ENCODE data around the gene CTRB1. TPM values are rescaled to one million over a fixed set of nuclear protein-coding genes. Genes with fewer than 3 reads are reported as not detected.

Gene CTRB1
- polyA plus RNA-seq, 2 of the 4 experiments (the other 2 are of a cell fraction) = not detected

GRCh38 chr16:75256059-75256571 lies 37.3 kb downstream of the CTRB1 start:
- H3K27ac ChIP-seq = peak overlapping the region in 1 of 2 experiments; percentile 59; a peak in 2 of 6 replicates
- POLR2A ChIA-PET = no interaction called here
- DNase-seq (ENCODE audit: low read depth in 1 of 2, low spot score in 1 of 2) (no peak), ATAC-seq (no peak), FAIRE-seq (no peak)
- TF ChIP-seq ELK1 (IDR thresholded peaks at IDR 0.05; ENCODE audit: low read depth, low read length) (no peak), POLR2AphosphoS2 (conservative IDR thresholded peaks at IDR 0.05; ENCODE audit: low read length) (no peak), EP300 (IDR thresholded peaks at IDR 0.05) (no peak), RCOR1 (IDR thresholded peaks at IDR 0.05; ENCODE audit: low read depth, low read length) (no peak), CHD2 (IDR thresholded peaks at IDR 0.05; ENCODE audit: low read length, partially characterized antibody) (no peak), HOXB5 (CRISPR knock-in tag; IDR thresholded peaks at IDR 0.05) (no peak), CBX2 (IDR thresholded peaks at IDR 0.05; ENCODE audit: borderline replicate concordance, low read depth) (no peak), TFCP2L1 (CRISPR knock-in tag; IDR thresholded peaks at IDR 0.05) (no peak), HEYL (CRISPR knock-in tag; IDR thresholded peaks at IDR 0.05) (no peak)
- WGBS (ENCODE audit: missing lambda C conversion rate) = 91% methylated on average over 7 of the region's 12 CpGs
- no peaks in the 10 kb centered on the region for H3K9me3 ChIP-seq
- no peak overlapping the region for H3K4me3 ChIP-seq
- H3K4me2 ChIP-seq = 0 out of 3 replicates have a peak overlapping the region, but pooled peaks have one; percentile 8
- peaks cover 59% of the 10 kb centered on the region for H3K4me1 ChIP-seq
- CTCF ChIA-PET = interaction anchor here (1.3 to 3.8 kb wide), 3 partner anchors 22 to 261 kb away, joined by 3 to 48 read pairs (median 4); no protein-coding TSS in a partner anchor

GRCh38 chr16:75256696-75257343 lies 38.0 kb downstream of the CTRB1 start:
- Histone ChIP-seq H3K4me2 (no peak overlapping the region), H3K4me3 (no peak overlapping the region), H3K4me1 (peaks cover 61% of the 10 kb centered on the region), H3K9me3 (no peaks in the 10 kb centered on the region), H3K27ac (peak overlapping the region in 1 of 2 experiments; percentile 59; a peak in 3 of 6 replicates)
- no peak for DNase-seq (ENCODE audit: low read depth in 1 of 2, low spot score in 1 of 2)
- CTCF ChIA-PET = interaction anchor here (1.0 to 3.8 kb wide), 3 partner anchors 10 to 260 kb away, joined by 3 to 48 read pairs (median 4); no protein-coding TSS in a partner anchor
- POLR2A ChIA-PET = interaction anchor here (1.0 kb wide), 1 partner anchor 10 kb away, joined by 3 read pairs; no protein-coding TSS in a partner anchor
- no peak for FAIRE-seq
- 81% methylated on average over 9 of the region's 14 CpGs for WGBS (ENCODE audit: missing lambda C conversion rate)
- ATAC-seq = no peak
- TF ChIP-seq ESRRA (IDR thresholded peaks at IDR 0.05; ENCODE audit: borderline replicate concordance, low read length) (no peak), ZSCAN20 (CRISPR knock-in tag; IDR thresholded peaks at IDR 0.05) (no peak), HEYL (CRISPR knock-in tag; IDR thresholded peaks at IDR 0.05) (no peak), RCOR1 (IDR thresholded peaks at IDR 0.05; ENCODE audit: low read depth, low read length) (no peak)

GRCh38 chr16:75257886-75258806 lies 39.4 kb downstream of the CTRB1 start:
- DNase-seq (ENCODE audit: low read depth in 1 of 2, low spot score in 1 of 2) = no peak
- H3K27ac ChIP-seq = no peak overlapping the region; a peak in 1 of 6 replicates
- CTCF ChIA-PET = interaction anchor here (0.6 to 3.8 kb wide), 4 partner anchors 9 to 25 kb away, joined by 3 to 48 read pairs (median 4); no protein-coding TSS in a partner anchor
- peaks cover 61% of the 10 kb centered on the region for H3K4me1 ChIP-seq
- H3K4me3 ChIP-seq = no peak overlapping the region
- TF ChIP-seq BCL3 (IDR thresholded peaks at IDR 0.05) (no peak), CTCF (IDR thresholded peaks at IDR 0.05) (no peak), JUN (IDR thresholded peaks at IDR 0.05) (no peak), HOXB13 (CRISPR knock-in tag; IDR thresholded peaks at IDR 0.05; ENCODE audit: low read depth) (no peak), MAFK (IDR thresholded peaks at IDR 0.05; ENCODE audit: partially characterized antibody) (no peak), CBX8 (IDR thresholded peaks at IDR 0.05) (no peak), RFX5 (IDR thresholded peaks at IDR 0.05) (no peak), ESRRA (IDR thresholded peaks at IDR 0.05; ENCODE audit: borderline replicate concordance, low read length) (no peak), NPAS2 (CRISPR knock-in tag; IDR thresholded peaks at IDR 0.05; ENCODE audit: borderline replicate concordance) (no peak)
- H3K4me2 ChIP-seq = no peak overlapping the region
- POLR2A ChIA-PET = no interaction called here
- no peaks in the 10 kb centered on the region for H3K9me3 ChIP-seq
- WGBS (ENCODE audit: missing lambda C conversion rate) = 92% methylated on average over 21 of the region's 21 CpGs
- FAIRE-seq = no peak
- no peak for ATAC-seq

All from A549 (cell line).